GM18498 (cell line): ENCODE data around the gene PDE2A.

Source experiments
- ATAC-seq: cut with Tn5 transposase; IDR thresholded peaks from one replicate; pipeline ENCODE4 v1.9.1; 2021; ENCODE audit warnings: mild to moderate bottlenecking, moderate library complexity; ENCODE audit not compliant: unreplicated experiment

The PDE2A gene

GRCh38 chr11:72617080-72617762 is 57.0 kb downstream of the PDE2A start:
- ATAC-seq, result no peak

GRCh38 chr11:72616655-72617054 is 57.6 kb downstream of the PDE2A start:
- ATAC-seq, result no peak

- no peak for ATAC-seq
Measured at GRCh38 chr11:72615329-72615728, 58.9 kb downstream of the PDE2A start.

GRCh38 chr11:72614381-72614780 is 59.8 kb downstream of the PDE2A start:
- no peak for ATAC-seq

GRCh38 chr11:72613977-72614376 is 60.2 kb downstream of the PDE2A start:
- peak; percentile 81 for ATAC-seq

- ATAC-seq, result no peak
Measured at GRCh38 chr11:72613450-72613849, 60.8 kb downstream of the PDE2A start.

- ATAC-seq, result no peak
Measured at GRCh38 chr11:72609476-72609875, 64.7 kb downstream of the PDE2A start.

GRCh38 chr11:72609045-72609444 is 65.2 kb downstream of the PDE2A start:
- no peak for ATAC-seq

- ATAC-seq, result no peak
Measured at GRCh38 chr11:72607496-72607895, 66.7 kb downstream of the PDE2A start.

- no peak for ATAC-seq
Measured at GRCh38 chr11:72606748-72607468, 67.3 kb downstream of the PDE2A start.

GRCh38 chr11:72605973-72606747 is 68.1 kb downstream of the PDE2A start:
- no peak for ATAC-seq

GRCh38 chr11:72604256-72604655 is 70.0 kb downstream of the PDE2A start:
- no peak for ATAC-seq

- ATAC-seq, result no peak
Measured at GRCh38 chr11:72602250-72602904, 71.8 kb downstream of the PDE2A start.

- ATAC-seq, result no peak
Measured at GRCh38 chr11:72600557-72600956, 73.7 kb downstream of the PDE2A start.

GRCh38 chr11:72599325-72600117 is 74.7 kb downstream of the PDE2A start:
- ATAC-seq, result no peak

GRCh38 chr11:72598906-72599305 is 75.3 kb downstream of the PDE2A start:
- no peak for ATAC-seq

- ATAC-seq, result no peak
Measured at GRCh38 chr11:72598466-72598865, 75.8 kb downstream of the PDE2A start.

GRCh38 chr11:72597721-72598120 is 76.5 kb downstream of the PDE2A start:
- ATAC-seq, result no peak

- no peak for ATAC-seq
Measured at GRCh38 chr11:72595292-72595684, 78.9 kb downstream of the PDE2A start.

- no peak for ATAC-seq
Measured at GRCh38 chr11:72594493-72595291, 79.5 kb downstream of the PDE2A start.
